ENCODE results near the gene CPNE8. TPM values are rescaled to one million over a fixed set of nuclear protein-coding genes. Genes with fewer than 3 reads are reported as not detected.
"Not testable (repeated sequence)": the region's sequence is repeated elsewhere in the genome, so short reads cannot be mapped to it uniquely, and the experiment has no call there.

Gene CPNE8
- polyA plus RNA-seq, 3 donors from 2014 or later: 0.76 to 5.2 (median 3.1) TPM

- no peaks in the 10 kb centered on the region for H3K27me3 Mint-ChIP-seq (ENCODE audit: low read depth in 3 of 3)
- no peak overlapping the region for H3K4me3 Mint-ChIP-seq
- peaks cover 3 to 8% (median 6%) of the 10 kb centered on the region in 6 donors for H3K9me3 Mint-ChIP-seq
- H3K4me1 Mint-ChIP-seq: peaks cover 13 to 16% of the 10 kb centered on the region in 2 donors
- peaks cover 0 to 16% (median 6%) of the 10 kb centered on the region in 3 donors for H3K36me3 Mint-ChIP-seq
- DNase-seq: no peak
- no peak overlapping the region for H3K27ac Mint-ChIP-seq
These were observed 129.9 kb downstream of the CPNE8 start for GRCh38 chr12:38775457-38775856.

GRCh38 chr12:38772437-38772836 is 133.0 kb downstream of the CPNE8 start:
- no peaks in the 10 kb centered on the region for H3K27me3 Mint-ChIP-seq (ENCODE audit: low read depth in 3 of 3)
- peaks cover 15 to 16% of the 10 kb centered on the region in 2 donors for H3K4me1 Mint-ChIP-seq
- no peak overlapping the region for H3K4me3 Mint-ChIP-seq
- peaks cover 0 to 10% (median 2%) of the 10 kb centered on the region in 3 donors for H3K36me3 Mint-ChIP-seq
- DNase-seq: no peak
- H3K27ac Mint-ChIP-seq: peak overlapping the region in 3 of 6 donors; percentile 22 to 59 (median 37)
- no peaks in the 10 kb centered on the region for H3K9me3 Mint-ChIP-seq

- no peaks in the 10 kb centered on the region for H3K27me3 Mint-ChIP-seq (ENCODE audit: low read depth in 3 of 3)
- H3K4me3 Mint-ChIP-seq: peak overlapping the region; percentile 70 to 77 (median 74)
- H3K4me1 Mint-ChIP-seq: peaks cover 15 to 16% of the 10 kb centered on the region in 2 donors
- H3K36me3 Mint-ChIP-seq: peaks cover 0 to 10% (median 3%) of the 10 kb centered on the region in 3 donors
- peak overlapping the region; percentile 37 to 88 (median 78) for H3K27ac Mint-ChIP-seq
- peak; percentile 32 to 45 (median 37) for DNase-seq
- H3K9me3 Mint-ChIP-seq: no peaks in the 10 kb centered on the region
These were observed 133.5 kb downstream of the CPNE8 start for GRCh38 chr12:38771871-38772270.

- H3K4me3 Mint-ChIP-seq: no peak overlapping the region
- H3K9me3 Mint-ChIP-seq: peaks cover 0 to 13% (median 1%) of the 10 kb centered on the region in 6 donors
- H3K4me1 Mint-ChIP-seq: no peaks in the 10 kb centered on the region
- H3K27ac Mint-ChIP-seq: no peak overlapping the region
- H3K27me3 Mint-ChIP-seq (ENCODE audit: low read depth in 3 of 3): no peaks in the 10 kb centered on the region
- DNase-seq: no peak
- peaks cover 7 to 16% (median 14%) of the 10 kb centered on the region in 3 donors for H3K36me3 Mint-ChIP-seq
These were observed 143.6 kb downstream of the CPNE8 start for GRCh38 chr12:38761636-38762342.

GRCh38 chr12:38761111-38761510 is 144.3 kb downstream of the CPNE8 start:
- DNase-seq: no peak
- peaks cover 7 to 16% (median 14%) of the 10 kb centered on the region in 3 donors for H3K36me3 Mint-ChIP-seq
- H3K4me3 Mint-ChIP-seq: no peak overlapping the region
- H3K9me3 Mint-ChIP-seq: peaks cover 0 to 13% (median 1%) of the 10 kb centered on the region in 6 donors
- no peaks in the 10 kb centered on the region for H3K27me3 Mint-ChIP-seq (ENCODE audit: low read depth in 3 of 3)
- no peaks in the 10 kb centered on the region for H3K4me1 Mint-ChIP-seq
- H3K27ac Mint-ChIP-seq: no peak overlapping the region

- no peak for DNase-seq
- Mint-ChIP-seq H3K36me3 (peaks cover 7 to 17% (median 14%) of the 10 kb centered on the region in 3 donors), H3K27ac (no peak overlapping the region), H3K27me3 (ENCODE audit: low read depth in 3 of 3) (no peaks in the 10 kb centered on the region), H3K9me3 (peaks cover 0 to 13% (median 1%) of the 10 kb centered on the region in 6 donors), H3K4me3 (no peak overlapping the region), H3K4me1 (no peaks in the 10 kb centered on the region)
These were observed 145.8 kb downstream of the CPNE8 start for GRCh38 chr12:38759621-38760020.

- H3K9me3 Mint-ChIP-seq: peaks cover 0 to 11% (median 2%) of the 10 kb centered on the region in 6 donors
- no peak for DNase-seq
- H3K27me3 Mint-ChIP-seq (ENCODE audit: low read depth in 3 of 3): peaks cover 0 to under 1% (median 0%) of the 10 kb centered on the region in 3 donors
- H3K27ac Mint-ChIP-seq: peak overlapping the region in 1 of 6 donors; percentile 3
- H3K36me3 Mint-ChIP-seq: peaks cover 11 to 17% (median 14%) of the 10 kb centered on the region in 3 donors
- H3K4me1 Mint-ChIP-seq: no peaks in the 10 kb centered on the region
- H3K4me3 Mint-ChIP-seq: no peak overlapping the region
These were observed 158.6 kb downstream of the CPNE8 start for GRCh38 chr12:38746744-38747143.

GRCh38 chr12:38745601-38746000 is 159.8 kb downstream of the CPNE8 start:
- Mint-ChIP-seq H3K27ac (no peak overlapping the region), H3K27me3 (ENCODE audit: low read depth in 3 of 3) (no peaks in the 10 kb centered on the region), H3K4me1 (no peaks in the 10 kb centered on the region), H3K4me3 (no peak overlapping the region), H3K9me3 (peaks cover 0 to 16% (median 2%) of the 10 kb centered on the region in 6 donors), H3K36me3 (peaks cover 6 to 11% (median 10%) of the 10 kb centered on the region in 3 donors)
- no peak for DNase-seq

- Mint-ChIP-seq H3K4me3 (no peak overlapping the region), H3K9me3 (peaks cover 0 to 9% (median under 1%) of the 10 kb centered on the region in 6 donors), H3K27me3 (ENCODE audit: low read depth in 3 of 3) (no peaks in the 10 kb centered on the region), H3K4me1 (no peaks in the 10 kb centered on the region), H3K27ac (no peak overlapping the region), H3K36me3 (peaks cover under 1 to 2% (median under 1%) of the 10 kb centered on the region in 3 donors)
- no peak for DNase-seq
These were observed 161.3 kb downstream of the CPNE8 start for GRCh38 chr12:38744041-38744440.

GRCh38 chr12:38742496-38742895 is 162.9 kb downstream of the CPNE8 start:
- not testable (repeated sequence) for H3K4me3 Mint-ChIP-seq; DNase-seq; H3K27me3 Mint-ChIP-seq (ENCODE audit: low read depth in 3 of 3); H3K36me3 Mint-ChIP-seq; H3K27ac Mint-ChIP-seq; H3K4me1 Mint-ChIP-seq
- peaks cover 0 to 12% (median 0%) of the 10 kb centered on the region in 6 donors for H3K9me3 Mint-ChIP-seq

- Mint-ChIP-seq H3K36me3 (peaks cover 0 to 4% (median 0%) of the 10 kb centered on the region in 3 donors), H3K4me1 (no peaks in the 10 kb centered on the region), H3K9me3 (peaks cover 0 to 12% (median 0%) of the 10 kb centered on the region in 6 donors), H3K27ac (no peak overlapping the region), H3K27me3 (ENCODE audit: low read depth in 3 of 3) (no peaks in the 10 kb centered on the region), H3K4me3 (no peak overlapping the region)
- no peak for DNase-seq
These were observed 168.6 kb downstream of the CPNE8 start for GRCh38 chr12:38736821-38737220.

- Mint-ChIP-seq H3K4me1 (no peaks in the 10 kb centered on the region), H3K27ac (no peak overlapping the region)
These were observed 172.6 kb downstream of the CPNE8 start for GRCh38 chr12:38732761-38733160.

GRCh38 chr12:38728894-38729293 is 176.5 kb downstream of the CPNE8 start:
- H3K4me3 Mint-ChIP-seq: no peak overlapping the region
- H3K4me1 Mint-ChIP-seq: no peaks in the 10 kb centered on the region
- H3K27ac Mint-ChIP-seq: no peak overlapping the region
- peaks cover 0 to 16% (median 10%) of the 10 kb centered on the region in 3 donors for H3K36me3 Mint-ChIP-seq
- DNase-seq: no peak
- no peaks in the 10 kb centered on the region for H3K9me3 Mint-ChIP-seq
- no peaks in the 10 kb centered on the region for H3K27me3 Mint-ChIP-seq (ENCODE audit: low read depth in 3 of 3)

More at GRCh38 chr12:38732761-38733160, 172.6 kb downstream of the CPNE8 start:
- peaks cover 0 to 6% (median 0%) of the 10 kb centered on the region in 6 donors for H3K9me3 Mint-ChIP-seq
- H3K27me3 Mint-ChIP-seq (ENCODE audit: low read depth in 3 of 3): no peaks in the 10 kb centered on the region
- H3K36me3 Mint-ChIP-seq: peaks cover 0 to 2% (median 2%) of the 10 kb centered on the region in 3 donors
- no peak for DNase-seq
- H3K4me3 Mint-ChIP-seq: no peak overlapping the region

GRCh38 chr12:38721611-38722252 is 183.7 kb downstream of the CPNE8 start:
- no peaks in the 10 kb centered on the region for H3K4me1 Mint-ChIP-seq

More at GRCh38 chr12:38721611-38722252, 183.7 kb downstream of the CPNE8 start:
- Mint-ChIP-seq H3K9me3 (peaks cover 0 to 8% (median 0%) of the 10 kb centered on the region in 6 donors), H3K27me3 (ENCODE audit: low read depth in 3 of 3) (no peaks in the 10 kb centered on the region), H3K27ac (no peak overlapping the region), H3K36me3 (peaks cover 6 to 26% (median 20%) of the 10 kb centered on the region in 3 donors), H3K4me3 (no peak overlapping the region)
- no peak for DNase-seq
